NCI-H2029 (cell line): Measurements from ENCODE around the gene GALNTL6.
"Not testable (repeated sequence)": the region's sequence is repeated elsewhere in the genome, so short reads cannot be mapped to it uniquely, and the experiment has no call there.

Experiments used
- DNase-seq: peaks from one replicate; lab custom pipeline; 2025; lab: John Stamatoyannopoulos, UW

GALNTL6 gene

GRCh38 chr4:172666711-172667368 lies 853.6 kb downstream of the GALNTL6 start:
- no peak for DNase-seq

GRCh38 chr4:172674811-172675210 lies 861.6 kb downstream of the GALNTL6 start:
- no peak for DNase-seq

- no peak for DNase-seq
These were observed 862.0 kb downstream of the GALNTL6 start for GRCh38 chr4:172675232-172675631.

GRCh38 chr4:172680691-172681090 lies 867.5 kb downstream of the GALNTL6 start:
- no peak for DNase-seq

GRCh38 chr4:172683021-172683420 lies 869.8 kb downstream of the GALNTL6 start:
- DNase-seq: no peak

- no peak for DNase-seq
These were observed 872.8 kb downstream of the GALNTL6 start for GRCh38 chr4:172686021-172686420.

GRCh38 chr4:172688534-172688933 lies 875.3 kb downstream of the GALNTL6 start:
- no peak for DNase-seq

- no peak for DNase-seq
These were observed 878.3 kb downstream of the GALNTL6 start for GRCh38 chr4:172691552-172691951.

GRCh38 chr4:172692701-172693100 lies 879.5 kb downstream of the GALNTL6 start:
- no peak for DNase-seq

GRCh38 chr4:172698256-172698655 lies 885.1 kb downstream of the GALNTL6 start:
- DNase-seq: no peak

GRCh38 chr4:172705565-172705964 lies 892.4 kb downstream of the GALNTL6 start:
- DNase-seq: no peak

- no peak for DNase-seq
These were observed 892.8 kb downstream of the GALNTL6 start for GRCh38 chr4:172706000-172706399.

GRCh38 chr4:172707622-172708021 lies 894.4 kb downstream of the GALNTL6 start:
- no peak for DNase-seq

- DNase-seq: no peak
These were observed 895.0 kb downstream of the GALNTL6 start for GRCh38 chr4:172708184-172708583.

- DNase-seq: no peak
These were observed 896.2 kb downstream of the GALNTL6 start for GRCh38 chr4:172709376-172709775.

- no peak for DNase-seq
These were observed 903.1 kb downstream of the GALNTL6 start for GRCh38 chr4:172716291-172716690.

GRCh38 chr4:172721659-172722058 lies 908.5 kb downstream of the GALNTL6 start:
- no peak for DNase-seq

GRCh38 chr4:172725581-172725980 lies 912.4 kb downstream of the GALNTL6 start:
- DNase-seq: no peak

- no peak for DNase-seq
These were observed 912.8 kb downstream of the GALNTL6 start for GRCh38 chr4:172726001-172726423.

GRCh38 chr4:172727631-172728030 lies 914.4 kb downstream of the GALNTL6 start:
- DNase-seq: no peak

GRCh38 chr4:172733645-172734044 lies 920.4 kb downstream of the GALNTL6 start:
- not testable (repeated sequence) for DNase-seq

GRCh38 chr4:172734555-172734954 lies 921.4 kb downstream of the GALNTL6 start:
- no peak for DNase-seq

- DNase-seq: no peak
These were observed 922.8 kb downstream of the GALNTL6 start for GRCh38 chr4:172736046-172736445.

- DNase-seq: no peak
These were observed 927.2 kb downstream of the GALNTL6 start for GRCh38 chr4:172740434-172740833.
